Central memory CD4-positive, alpha-beta T cell (primary cell): Measurements from ENCODE around the gene PDLIM4.

Source experiments
- DNase-seq: peaks from one replicate; pipeline ENCODE4 v3.0.0; 2022

The PDLIM4 gene

DNA sequence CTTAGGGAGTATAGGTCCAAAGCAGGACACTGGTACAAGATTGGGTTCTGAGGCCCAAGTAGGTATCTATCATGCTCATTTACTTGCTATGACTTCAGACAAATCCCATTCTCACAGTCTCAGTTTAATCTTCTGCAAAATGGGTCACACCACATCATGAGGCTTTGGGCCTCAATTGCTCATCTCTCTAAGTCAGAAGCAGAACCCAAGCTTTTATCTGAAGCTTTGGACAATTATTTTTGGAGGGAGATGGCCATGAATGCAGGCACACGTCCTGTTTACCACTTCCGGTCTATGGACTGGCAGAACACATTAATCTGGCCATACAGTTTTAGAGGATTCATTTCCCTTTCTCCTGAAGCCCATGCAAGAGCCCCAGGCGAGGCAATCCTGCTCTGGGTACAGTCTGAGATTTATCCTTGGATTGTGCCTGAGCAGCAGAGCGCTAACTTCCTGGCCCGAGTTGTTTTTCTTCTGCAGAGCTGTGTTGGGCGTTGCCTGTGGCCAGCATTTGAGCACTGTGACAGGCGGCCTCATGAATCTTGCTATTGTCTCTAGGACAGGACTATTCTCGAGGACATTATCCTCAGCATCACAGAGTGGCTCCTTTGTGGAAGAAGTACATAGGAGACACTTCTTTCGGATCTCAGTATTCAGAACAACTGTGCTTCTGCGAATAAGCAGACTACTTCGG lies 52.8 kb downstream of the PDLIM4 start:
- DNase-seq: no peak

GRCh38 chr5:132313366-132313765 lies 55.9 kb downstream of the PDLIM4 start:
- no peak for DNase-seq

- DNase-seq: no peak
Observed at GRCh38 chr5:132313961-132314432, 56.5 kb downstream of the PDLIM4 start.

DNA sequence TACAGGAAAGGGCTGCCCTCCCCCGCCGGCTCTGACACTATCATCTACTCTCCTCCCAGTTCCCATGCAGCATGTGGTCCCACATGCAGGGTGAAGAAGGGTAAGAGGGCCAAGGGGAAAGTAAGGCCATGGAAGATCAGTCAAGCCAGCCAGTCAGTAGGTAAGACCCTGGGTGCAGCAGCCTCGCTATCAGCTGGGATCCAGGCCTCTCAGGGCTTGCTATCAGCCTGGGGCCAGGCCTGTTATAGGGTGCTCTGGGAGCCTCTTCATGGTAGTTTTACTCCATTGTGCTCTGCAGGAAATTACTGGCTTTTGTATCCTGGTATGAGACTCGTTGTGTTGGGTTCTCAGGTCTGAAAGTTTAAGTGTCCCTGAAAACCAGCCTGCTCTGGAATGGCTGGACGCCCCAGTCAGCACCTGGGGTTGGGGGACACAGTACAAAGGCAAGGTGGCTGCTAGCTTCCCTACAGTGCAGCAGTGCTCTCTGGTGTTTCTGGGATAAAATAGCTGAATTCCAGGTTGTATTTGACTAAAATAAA lies 58.1 kb downstream of the PDLIM4 start:
- DNase-seq: no peak

DNA sequence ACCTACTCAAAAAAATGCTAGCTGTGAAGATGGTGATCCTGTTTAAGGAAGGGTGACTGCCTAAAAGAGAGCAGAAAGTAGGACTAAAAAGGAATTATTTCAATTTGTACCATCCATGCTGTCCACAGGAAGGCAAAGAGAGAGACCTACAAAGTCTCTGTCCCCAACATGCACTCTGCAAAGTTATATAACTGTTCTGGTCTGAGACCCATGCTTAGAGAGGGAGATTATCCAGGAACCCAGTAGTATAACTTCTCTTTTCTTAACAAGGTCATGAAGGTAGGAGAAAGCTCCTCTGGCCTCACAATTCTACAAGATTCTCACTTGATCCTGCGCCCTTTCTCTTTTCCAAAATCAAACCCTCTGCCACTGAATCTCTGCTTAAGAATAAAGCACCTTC lies 62.5 kb downstream of the PDLIM4 start:
- DNase-seq: no peak

- no peak for DNase-seq
Observed at GRCh38 chr5:132321109-132321721, 63.7 kb downstream of the PDLIM4 start.

DNA sequence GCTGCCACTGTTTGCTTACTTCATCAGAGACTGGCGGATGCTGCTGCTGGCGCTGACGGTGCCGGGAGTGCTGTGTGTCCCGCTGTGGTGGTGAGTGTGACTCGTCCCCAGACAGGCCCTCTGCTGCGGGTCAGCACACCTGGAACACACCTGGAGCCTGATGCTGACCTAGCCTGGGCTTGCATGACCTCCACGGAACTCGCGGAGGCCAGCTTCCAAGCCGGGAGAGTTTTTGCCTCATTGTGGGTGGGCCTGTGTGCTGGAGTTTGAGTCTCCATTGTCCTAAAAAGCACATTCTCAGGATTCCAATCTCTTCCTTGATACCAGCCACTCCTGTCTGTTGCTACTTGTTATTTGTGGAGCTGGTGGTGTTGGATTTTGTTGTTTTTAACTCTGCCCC lies 64.8 kb downstream of the PDLIM4 start:
- DNase-seq: no peak
